Activated CD4-positive, alpha-beta T cell treated with anti-CD3 and anti-CD28 coated beads, Interleukin-2, Interleukin-4, amounts not matched to agents 100 ng/mL and 50 ng/mL, durations not matched to agents 16 hours and 8 hours (primary cell): ENCODE results near the gene GZMM.

Experiments used
- DNase-seq: peaks from one replicate; pipeline ENCODE4 v3.0.0-alpha.2; 2020; ENCODE audit warnings: low spot score

The GZMM gene

DNA sequence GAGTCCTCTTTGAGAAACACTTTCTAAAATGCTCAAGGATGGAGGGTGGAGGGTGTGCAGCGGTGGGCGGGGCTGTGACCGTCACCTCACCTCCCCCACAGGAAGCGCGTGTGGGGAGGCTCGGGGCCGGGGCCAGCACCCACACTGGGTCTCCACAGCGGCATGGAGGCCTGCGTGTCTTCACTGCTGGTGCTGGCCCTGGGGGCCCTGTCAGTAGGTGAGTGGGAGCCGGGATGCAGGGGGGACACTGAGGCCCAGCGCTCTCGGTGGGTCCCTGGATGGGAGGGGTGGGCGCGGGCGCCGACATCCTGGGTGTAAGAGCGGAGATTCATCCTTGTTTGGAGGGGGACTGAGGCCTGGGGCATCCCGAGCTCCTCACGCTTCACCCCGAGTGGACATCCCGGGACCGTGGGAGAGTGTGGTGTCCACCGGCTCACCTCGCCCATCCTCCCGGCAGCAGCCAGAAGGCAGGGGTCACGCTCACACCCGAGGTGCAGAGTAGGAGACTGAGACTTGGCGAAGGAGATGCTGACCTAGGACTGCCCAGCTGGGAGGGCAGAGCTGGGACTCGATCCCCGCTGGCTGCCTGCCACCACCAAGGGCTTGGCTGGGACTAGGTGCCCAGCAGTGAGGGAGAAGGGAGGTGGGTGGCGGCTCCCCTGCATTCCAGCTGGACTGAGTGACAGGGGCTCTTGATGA lies at the start of gene GZMM:
Gene GZMM (plus strand): TSS at position 144 of the 699 bp plus-strand sequence. CDS start 19 bp downstream, at position 163.
- peak; percentile 57 for DNase-seq

- no peak for DNase-seq
Observed at GRCh38 chr19:494171-495080, 49.4 kb upstream of the GZMM start.

GRCh38 chr19:495081-495401 lies 48.8 kb upstream of the GZMM start:
- no peak for DNase-seq

- DNase-seq = peak; percentile 57
Observed at GRCh38 chr19:495402-496111, 48.3 kb upstream of the GZMM start.

- no peak for DNase-seq
Observed at GRCh38 chr19:496112-496665, 47.7 kb upstream of the GZMM start, which contains the start of gene MADCAM1. TSS of gene MADCAM1 (plus strand) at chr19:496486. CDS start at chr19:496500, 14 bp downstream.

GRCh38 chr19:496986-497385 lies 46.9 kb upstream of the GZMM start:
- DNase-seq = no peak

- DNase-seq = no peak
Observed at GRCh38 chr19:497491-497868, 46.4 kb upstream of the GZMM start.

DNA sequence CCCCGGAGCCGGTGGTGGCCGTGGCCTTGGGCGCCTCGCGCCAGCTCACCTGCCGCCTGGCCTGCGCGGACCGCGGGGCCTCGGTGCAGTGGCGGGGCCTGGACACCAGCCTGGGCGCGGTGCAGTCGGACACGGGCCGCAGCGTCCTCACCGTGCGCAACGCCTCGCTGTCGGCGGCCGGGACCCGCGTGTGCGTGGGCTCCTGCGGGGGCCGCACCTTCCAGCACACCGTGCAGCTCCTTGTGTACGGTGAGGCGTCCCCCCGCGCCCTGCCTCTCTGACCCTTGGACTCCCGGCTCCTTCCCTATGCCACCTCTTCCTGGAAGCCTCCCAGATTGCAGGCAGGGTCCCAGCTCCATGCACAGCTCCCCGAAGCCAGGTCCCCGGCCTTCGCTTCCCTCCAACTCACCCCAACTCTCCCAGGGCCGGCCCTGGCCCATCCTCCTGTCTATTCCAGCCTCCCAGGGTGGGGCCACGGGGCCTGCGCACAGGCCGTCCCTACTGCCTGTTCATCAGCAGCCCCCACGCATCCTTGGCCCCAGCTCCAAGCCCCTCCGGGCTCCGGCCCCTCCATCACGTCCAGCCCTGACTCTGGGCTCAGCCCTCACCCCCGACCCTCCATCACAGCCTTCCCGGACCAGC lies 45.9 kb upstream of the GZMM start:
- no peak for DNase-seq

- no peak for DNase-seq
Observed at GRCh38 chr19:498511-498891, 45.4 kb upstream of the GZMM start.

- no peak for DNase-seq
Observed at GRCh38 chr19:498977-499623, 44.8 kb upstream of the GZMM start.

- no peak for DNase-seq
Observed at GRCh38 chr19:501646-502045, 42.2 kb upstream of the GZMM start.

- no peak for DNase-seq
Observed at GRCh38 chr19:504616-505015, 39.2 kb upstream of the GZMM start.

- DNase-seq = peak; percentile 98
Observed at GRCh38 chr19:506404-507285, 37.2 kb upstream of the GZMM start.

DNA sequence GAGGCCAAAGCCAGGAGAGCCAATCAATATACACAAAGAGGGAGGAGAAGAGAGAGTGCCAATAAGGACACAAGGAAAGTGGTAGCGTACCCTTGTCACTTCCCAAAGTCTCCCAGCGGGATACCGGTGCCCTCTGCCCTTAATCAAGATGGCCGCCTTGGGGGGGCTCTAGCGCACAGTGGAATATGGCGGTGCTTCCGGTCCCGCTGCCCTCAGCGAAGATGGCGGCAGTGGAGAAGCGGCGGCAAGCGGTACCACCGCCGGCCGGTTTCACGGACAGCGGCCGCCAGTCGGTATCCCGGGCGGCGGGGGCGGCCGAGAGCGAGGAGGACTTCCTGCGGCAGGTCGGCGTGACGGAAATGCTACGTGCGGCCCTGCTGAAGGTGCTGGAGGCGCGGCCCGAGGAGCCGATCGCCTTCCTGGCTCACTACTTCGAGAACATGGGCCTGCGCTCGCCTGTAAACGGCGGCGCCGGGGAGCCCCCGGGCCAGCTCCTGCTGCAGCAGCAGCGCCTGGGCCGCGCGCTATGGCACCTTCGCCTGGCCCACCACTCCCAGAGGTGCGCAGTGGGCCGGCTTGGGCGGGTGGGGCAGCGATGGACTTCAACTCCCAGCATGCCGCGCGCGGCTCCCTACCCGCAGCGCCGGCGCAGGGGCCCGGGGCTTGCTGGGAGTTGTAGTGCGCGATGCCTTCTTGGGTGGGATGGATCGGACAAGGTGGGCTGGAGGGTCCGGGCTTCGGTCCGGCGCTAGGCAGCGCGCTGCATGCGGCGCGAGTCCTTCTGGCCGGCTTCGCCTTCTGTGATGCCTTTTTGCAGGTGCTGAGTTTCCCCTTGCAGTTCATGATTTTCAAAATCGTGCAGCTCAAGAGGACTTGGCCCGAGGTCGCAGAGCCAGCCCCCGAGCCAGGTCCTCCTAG lies 36.3 kb upstream of the GZMM start, which contains the start of gene TPGS1:
Gene TPGS1 (plus strand): TSS at position 212 of the 918 bp plus-strand sequence. CDS start 10 bp downstream, at position 222.
- peak; percentile 79 for DNase-seq

- no peak for DNase-seq
Observed at GRCh38 chr19:508204-509150, 35.4 kb upstream of the GZMM start.

GRCh38 chr19:510606-511100 lies 33.2 kb upstream of the GZMM start:
- peak; percentile 97 for DNase-seq

- DNase-seq = peak; percentile 77
Observed at GRCh38 chr19:511101-511851, 32.6 kb upstream of the GZMM start.
